Measurements from ENCODE around the gene OR7C2.
"Not testable (repeated sequence)": the region's sequence is repeated elsewhere in the genome, so short reads cannot be mapped to it uniquely, and the experiment has no call there.

The OR7C2 gene

DNA sequence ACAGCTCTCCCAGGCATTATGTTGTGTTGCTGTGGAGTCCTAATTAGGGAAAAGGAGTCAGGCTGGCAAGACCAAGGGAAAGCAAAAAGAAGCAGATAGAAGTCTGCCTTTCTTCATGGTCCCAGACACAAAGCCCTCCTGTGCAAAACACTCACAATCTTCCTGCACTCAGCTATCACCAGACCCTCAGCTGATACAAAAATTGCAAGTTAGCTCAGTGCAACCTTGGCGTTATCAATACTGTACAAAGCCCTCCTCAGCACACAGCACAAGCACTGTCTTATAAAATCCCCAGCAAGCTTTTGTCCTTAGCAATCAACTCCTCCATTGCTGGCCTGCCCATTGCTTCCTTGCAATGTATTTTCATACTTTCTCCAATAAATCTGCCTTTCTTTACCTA lies 3.2 kb downstream of the OR7C2 start:
- POLR2A ChIA-PET = no interaction called here
- TF ChIP-seq, protein P1, sequence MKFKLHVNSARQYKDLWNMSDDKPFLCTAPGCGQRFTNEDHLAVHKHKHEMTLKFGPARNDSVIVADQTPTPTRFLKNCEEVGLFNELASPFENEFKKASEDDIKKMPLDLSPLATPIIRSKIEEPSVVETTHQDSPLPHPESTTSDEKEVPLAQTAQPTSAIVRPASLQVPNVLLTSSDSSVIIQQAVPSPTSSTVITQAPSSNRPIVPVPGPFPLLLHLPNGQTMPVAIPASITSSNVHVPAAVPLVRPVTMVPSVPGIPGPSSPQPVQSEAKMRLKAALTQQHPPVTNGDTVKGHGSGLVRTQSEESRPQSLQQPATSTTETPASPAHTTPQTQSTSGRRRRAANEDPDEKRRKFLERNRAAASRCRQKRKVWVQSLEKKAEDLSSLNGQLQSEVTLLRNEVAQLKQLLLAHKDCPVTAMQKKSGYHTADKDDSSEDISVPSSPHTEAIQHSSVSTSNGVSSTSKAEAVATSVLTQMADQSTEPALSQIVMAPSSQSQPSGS (tag by site-specific recombination; IDR thresholded peaks at IDR 0.05; ENCODE audit: low read depth) = no peak
- peak; percentile 28 for TF ChIP-seq SETDB1 (IDR thresholded peaks at IDR 0.05; ENCODE audit: insufficient read length, low read length)
- H3K4me1 ChIP-seq (ENCODE audit: control insufficient read depth, insufficient read depth, low read length) = no peaks in the 10 kb centered on the region
- H3K27ac ChIP-seq (ENCODE audit: extremely low read depth, low read depth, low read length) = no peak overlapping the region
- no peak overlapping the region for H3K4me3 ChIP-seq (ENCODE audit: low read depth, low read length)
- no peaks in the 10 kb centered on the region for H3K36me3 ChIP-seq (ENCODE audit: control insufficient read depth in 2 of 2, insufficient read depth in 1 of 2, low read length in 2 of 2)
- H3K9me3 ChIP-seq (ENCODE audit: control insufficient read depth, insufficient read depth, low read depth, low read length) = no peaks in the 10 kb centered on the region
- CTCF ChIA-PET = interaction anchor here (1.3 kb wide), 1 partner anchor 21 kb away, joined by 3 read pairs; no protein-coding TSS in a partner anchor

DNA sequence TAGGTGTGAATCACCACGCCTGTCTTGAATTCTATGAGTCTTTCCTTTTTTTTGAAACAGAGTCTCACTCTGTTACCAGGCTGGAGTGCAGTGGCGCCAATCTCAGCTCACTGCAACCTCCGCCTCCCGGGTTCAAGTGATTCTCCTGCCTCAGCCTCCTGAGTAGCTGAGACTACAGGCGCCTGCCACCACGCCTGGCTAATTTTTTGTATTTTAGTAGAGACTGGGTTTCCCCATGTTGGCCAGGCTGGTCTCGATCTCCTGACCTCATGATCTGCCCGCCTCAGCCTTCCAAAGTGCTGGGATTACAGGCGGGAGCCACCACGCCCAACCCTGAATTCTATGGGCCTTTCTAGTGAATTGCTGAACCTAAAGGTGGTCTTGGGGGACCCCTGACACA lies 8.1 kb downstream of the OR7C2 start:
- H3K4me1 ChIP-seq (ENCODE audit: control insufficient read depth, insufficient read depth, low read length); H3K27ac ChIP-seq (ENCODE audit: extremely low read depth, low read depth, low read length); H3K36me3 ChIP-seq (ENCODE audit: control insufficient read depth in 2 of 2, insufficient read depth in 1 of 2, low read length in 2 of 2); H3K9me3 ChIP-seq (ENCODE audit: control insufficient read depth, insufficient read depth, low read depth, low read length); POLR2A ChIA-PET; H3K4me3 ChIP-seq (ENCODE audit: low read depth, low read length): not testable (repeated sequence)
- CTCF ChIA-PET = interaction anchor here (0.6 to 0.9 kb wide), 3 partner anchors 16 to 695 kb away, joined by 3 to 4 read pairs (median 4); no protein-coding TSS in a partner anchor

DNA sequence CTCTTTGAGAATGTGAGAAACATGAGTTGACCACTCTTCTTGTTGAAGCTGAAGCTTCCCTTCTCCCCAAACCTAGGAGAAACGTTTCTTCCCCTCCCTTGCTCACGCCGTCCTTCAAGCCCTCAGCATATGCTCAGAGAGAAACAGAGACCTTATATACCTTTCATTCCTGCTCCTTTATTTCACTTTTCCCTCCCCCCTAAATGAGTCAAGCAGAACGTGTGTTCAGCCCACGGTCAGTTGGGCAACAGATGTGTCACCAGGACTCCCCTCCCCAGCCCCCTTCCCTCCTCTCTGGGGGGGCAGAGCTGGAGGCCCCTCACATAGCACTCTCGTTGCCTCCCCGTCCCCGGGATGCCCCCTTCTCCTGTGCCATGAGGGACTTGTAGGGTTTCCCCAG lies 8.6 kb downstream of the OR7C2 start:
- POLR2A ChIA-PET = no interaction called here

DNA sequence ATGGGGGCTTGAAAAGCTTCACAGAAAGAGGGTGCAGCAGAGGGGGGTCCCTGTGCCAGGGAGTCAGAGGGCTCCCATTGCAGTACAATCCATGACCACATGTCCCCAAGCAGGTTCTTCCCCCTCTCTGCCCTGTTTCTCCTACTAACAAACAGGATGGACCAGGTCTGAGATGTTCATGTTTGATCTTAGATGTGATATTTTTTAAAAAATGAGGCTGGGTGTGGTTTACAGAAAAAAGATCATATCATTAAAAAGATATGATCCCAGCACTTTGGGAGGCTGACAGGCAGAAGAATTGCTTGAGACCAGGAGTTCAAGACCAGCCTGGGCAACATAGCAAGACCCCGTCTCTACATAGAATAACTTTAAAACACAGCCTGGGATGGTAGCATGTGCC lies 9.1 kb downstream of the OR7C2 start:
- Histone ChIP-seq H3K4me3 (ENCODE audit: low read depth, low read length) (no peak overlapping the region), H3K36me3 (ENCODE audit: control insufficient read depth in 2 of 2, insufficient read depth in 1 of 2, low read length in 2 of 2) (no peaks in the 10 kb centered on the region), H3K27ac (ENCODE audit: extremely low read depth, low read depth, low read length) (no peak overlapping the region), H3K9me3 (ENCODE audit: control insufficient read depth, insufficient read depth, low read depth, low read length) (no peaks in the 10 kb centered on the region), H3K4me1 (ENCODE audit: control insufficient read depth, insufficient read depth, low read length) (no peaks in the 10 kb centered on the region)
- ChIA-PET CTCF (no interaction called here), POLR2A (no interaction called here)
- TF ChIP-seq ZNF621 (tag by site-specific recombination; IDR thresholded peaks at IDR 0.05) (no peak), ZBTB1 (tag by site-specific recombination; IDR thresholded peaks at IDR 0.05) (no peak), TCF7L2 (IDR thresholded peaks at IDR 0.05; ENCODE audit: borderline replicate concordance, low read depth, low read length) (no peak), YY1 (tag by site-specific recombination; IDR thresholded peaks at IDR 0.05) (no peak), FEZF1 (tag by site-specific recombination; IDR thresholded peaks at IDR 0.05) (no peak), ZNF785 (tag by site-specific recombination; IDR thresholded peaks at IDR 0.05) (no peak), ZNF146 (tag by site-specific recombination; IDR thresholded peaks at IDR 0.05) (no peak), ZNF394 (tag by site-specific recombination; IDR thresholded peaks at IDR 0.05; ENCODE audit: borderline replicate concordance) (no peak), ZNF341 (tag by site-specific recombination; IDR thresholded peaks at IDR 0.05; ENCODE audit: low read depth) (no peak), ZNF140 (tag by site-specific recombination; IDR thresholded peaks at IDR 0.05) (no peak), KLF10 (tag by site-specific recombination; IDR thresholded peaks at IDR 0.05) (no peak), ZNF426 (tag by site-specific recombination; IDR thresholded peaks at IDR 0.05) (no peak), ZNF366 (tag by site-specific recombination; conservative IDR thresholded peaks at IDR 0.05) (no peak), ZNF600 (tag by site-specific recombination; IDR thresholded peaks at IDR 0.05) (no peak), ZNF560 (tag by site-specific recombination; IDR thresholded peaks at IDR 0.05; ENCODE audit: borderline replicate concordance) (no peak), ZSCAN23 (tag by site-specific recombination; IDR thresholded peaks at IDR 0.05) (no peak)

More for the DNA sequence above, 8.6 kb downstream of the OR7C2 start:
- H3K36me3 ChIP-seq (ENCODE audit: control insufficient read depth in 2 of 2, insufficient read depth in 1 of 2, low read length in 2 of 2) = no peaks in the 10 kb centered on the region
- H3K4me3 ChIP-seq (ENCODE audit: low read depth, low read length) = no peak overlapping the region
- no peaks in the 10 kb centered on the region for H3K4me1 ChIP-seq (ENCODE audit: control insufficient read depth, insufficient read depth, low read length)
- TF ChIP-seq ZNF768 (tag by site-specific recombination; IDR thresholded peaks at IDR 0.05) (no peak), REPIN1 (tag by site-specific recombination; IDR thresholded peaks at IDR 0.05; ENCODE audit: low read depth) (no peak), SETDB1 (IDR thresholded peaks at IDR 0.05; ENCODE audit: insufficient read length, low read length) (no peak), ZNF571 (tag by site-specific recombination; IDR thresholded peaks at IDR 0.05) (no peak)
- TF ChIP-seq, protein P2, sequence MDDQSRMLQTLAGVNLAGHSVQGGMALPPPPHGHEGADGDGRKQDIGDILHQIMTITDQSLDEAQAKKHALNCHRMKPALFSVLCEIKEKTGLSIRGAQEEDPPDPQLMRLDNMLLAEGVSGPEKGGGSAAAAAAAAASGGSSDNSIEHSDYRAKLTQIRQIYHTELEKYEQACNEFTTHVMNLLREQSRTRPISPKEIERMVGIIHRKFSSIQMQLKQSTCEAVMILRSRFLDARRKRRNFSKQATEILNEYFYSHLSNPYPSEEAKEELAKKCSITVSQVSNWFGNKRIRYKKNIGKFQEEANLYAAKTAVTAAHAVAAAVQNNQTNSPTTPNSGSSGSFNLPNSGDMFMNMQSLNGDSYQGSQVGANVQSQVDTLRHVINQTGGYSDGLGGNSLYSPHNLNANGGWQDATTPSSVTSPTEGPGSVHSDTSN (CRISPR knock-in tag; IDR thresholded peaks at IDR 0.05) = no peak
- TF ChIP-seq, protein P3, sequence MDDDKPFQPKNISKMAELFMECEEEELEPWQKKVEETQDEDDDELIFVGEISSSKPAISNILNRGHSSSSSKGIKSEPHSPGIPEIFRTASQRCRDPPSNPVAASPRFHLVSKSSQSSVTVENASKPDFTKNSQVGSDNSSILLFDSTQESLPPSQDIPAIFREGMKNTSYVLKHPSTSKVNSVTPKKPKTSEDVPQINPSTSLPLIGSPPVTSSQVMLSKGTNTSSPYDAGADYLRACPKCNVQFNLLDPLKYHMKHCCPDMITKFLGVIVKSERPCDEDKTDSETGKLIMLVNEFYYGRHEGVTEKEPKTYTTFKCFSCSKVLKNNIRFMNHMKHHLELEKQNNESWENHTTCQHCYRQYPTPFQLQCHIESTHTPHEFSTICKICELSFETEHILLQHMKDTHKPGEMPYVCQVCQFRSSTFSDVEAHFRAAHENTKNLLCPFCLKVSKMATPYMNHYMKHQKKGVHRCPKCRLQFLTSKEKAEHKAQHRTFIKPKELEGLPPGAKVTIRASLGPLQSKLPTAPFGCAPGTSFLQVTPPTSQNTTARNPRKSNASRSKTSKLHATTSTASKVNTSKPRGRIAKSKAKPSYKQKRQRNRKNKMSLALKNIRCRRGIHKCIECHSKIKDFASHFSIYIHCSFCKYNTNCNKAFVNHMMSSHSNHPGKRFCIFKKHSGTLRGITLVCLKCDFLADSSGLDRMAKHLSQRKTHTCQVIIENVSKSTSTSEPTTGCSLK (tag by site-specific recombination; IDR thresholded peaks at IDR 0.05) = no peak
- TF ChIP-seq, protein P4, sequence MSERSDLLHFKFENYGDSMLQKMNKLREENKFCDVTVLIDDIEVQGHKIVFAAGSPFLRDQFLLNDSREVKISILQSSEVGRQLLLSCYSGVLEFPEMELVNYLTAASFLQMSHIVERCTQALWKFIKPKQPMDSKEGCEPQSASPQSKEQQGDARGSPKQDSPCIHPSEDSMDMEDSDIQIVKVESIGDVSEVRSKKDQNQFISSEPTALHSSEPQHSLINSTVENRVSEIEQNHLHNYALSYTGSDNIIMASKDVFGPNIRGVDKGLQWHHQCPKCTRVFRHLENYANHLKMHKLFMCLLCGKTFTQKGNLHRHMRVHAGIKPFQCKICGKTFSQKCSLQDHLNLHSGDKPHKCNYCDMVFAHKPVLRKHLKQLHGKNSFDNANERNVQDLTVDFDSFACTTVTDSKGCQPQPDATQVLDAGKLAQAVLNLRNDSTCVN (tag by site-specific recombination; optimal IDR thresholded peaks at IDR 0.05) = no peak
- CTCF ChIA-PET = interaction anchor here (0.6 kb wide), 1 partner anchor 695 kb away, joined by 3 read pairs; no protein-coding TSS in a partner anchor
- no peaks in the 10 kb centered on the region for H3K9me3 ChIP-seq (ENCODE audit: control insufficient read depth, insufficient read depth, low read depth, low read length)
- no peak overlapping the region for H3K27ac ChIP-seq (ENCODE audit: extremely low read depth, low read depth, low read length)
